NK-92 treated with Interleukin-12 subunit alpha and Interleukin-12 subunit beta, amount 100 ng/mL, for 24 hours (cell line): ENCODE data around the gene CDON.
"Not testable (repeated sequence)": the region's sequence is repeated elsewhere in the genome, so short reads cannot be mapped to it uniquely, and the experiment has no call there.

Source experiments
- DNase-seq: peaks from one replicate; lab custom pipeline; 2025; lab: John Stamatoyannopoulos, UW

Gene CDON

GRCh38 chr11:125922156-125922555 lies 140.5 kb downstream of the CDON start:
- no peak for DNase-seq

GRCh38 chr11:125921042-125921441 lies 141.6 kb downstream of the CDON start:
- no peak for DNase-seq

- no peak for DNase-seq
These were observed 144.4 kb downstream of the CDON start for GRCh38 chr11:125918140-125918840.

- DNase-seq, result no peak
These were observed 145.9 kb downstream of the CDON start for GRCh38 chr11:125916683-125917347.

- DNase-seq, result not testable (repeated sequence)
These were observed 148.1 kb downstream of the CDON start for GRCh38 chr11:125914601-125915000.

- no peak for DNase-seq
These were observed 152.3 kb downstream of the CDON start for GRCh38 chr11:125910226-125910849.
